Ectodermal cell (in vitro differentiated cells): ENCODE measurements around the gene HSD17B3.
"Not testable (repeated sequence)": the region's sequence is repeated elsewhere in the genome, so short reads cannot be mapped to it uniquely, and the experiment has no call there.

Experiments
- H3K27ac ChIP-seq: 2 replicates; pipeline ENCODE4 v1.7.0; 2013; ENCODE audit warnings: mild to moderate bottlenecking, low read depth, low read length; ENCODE audit not compliant: insufficient read depth, poor library complexity, severe bottlenecking
- H3K27me3 ChIP-seq: 2 replicates; pipeline ENCODE4 v1.7.0; 2013; ENCODE audit warnings: mild to moderate bottlenecking, low read length; ENCODE audit not compliant: insufficient read depth, control insufficient read depth, poor library complexity, severe bottlenecking
- H3K36me3 ChIP-seq: one replicate; pipeline ENCODE4 v1.7.0; 2013; ENCODE audit warnings: low read length; ENCODE audit not compliant: control insufficient read depth, insufficient read depth
- H3K4me1 ChIP-seq: one replicate; pipeline ENCODE4 v1.7.0; 2013; ENCODE audit warnings: low read length; ENCODE audit not compliant: control insufficient read depth, insufficient read depth
- H3K4me3 ChIP-seq: 2 replicates; pipeline ENCODE4 v1.7.0; 2013; ENCODE audit warnings: low read depth, low read length, control low read depth; ENCODE audit not compliant: insufficient read depth
- H3K9me3 ChIP-seq: 2 replicates; pipeline ENCODE4 v1.7.0; 2013; ENCODE audit warnings: mild to moderate bottlenecking, low read length, moderate library complexity; ENCODE audit not compliant: control insufficient read depth
- WGBS, 2 experiments: methylation state at CpG; one replicate each; pipeline ENCODE4 v1.1.7; 2013; ENCODE audit warnings: missing lambda C conversion rate in 2 of 2; 5-methylcytosine and 5-hydroxymethylcytosine counted together

HSD17B3 gene

GRCh38 chr9:96309850-96310249 lies 7.9 kb upstream of the HSD17B3 start:
- no peaks in the 10 kb centered on the region for H3K27me3 ChIP-seq

GRCh38 chr9:96306958-96307357 lies 5.0 kb upstream of the HSD17B3 start:
- not testable (repeated sequence) for H3K36me3 ChIP-seq, H3K9me3 ChIP-seq, H3K4me3 ChIP-seq, H3K27ac ChIP-seq, H3K4me1 ChIP-seq, H3K27me3 ChIP-seq
- 89 to 93% methylated on average over 6 of the region's 6 CpGs for WGBS, 2 experiments

More at GRCh38 chr9:96309850-96310249, 7.9 kb upstream of the HSD17B3 start:
- no peaks in the 10 kb centered on the region for H3K4me1 ChIP-seq
- H3K27ac ChIP-seq = no peak overlapping the region
- H3K9me3 ChIP-seq = no peaks in the 10 kb centered on the region
- no peak overlapping the region for H3K4me3 ChIP-seq
- 96% methylated on average over 7 of the region's 7 CpGs for WGBS, 2 experiments
- no peaks in the 10 kb centered on the region for H3K36me3 ChIP-seq

- WGBS, 2 experiments = 51 to 58% methylated on average over 3 of the region's 4 CpGs
These were observed 3.2 kb upstream of the HSD17B3 start for GRCh38 chr9:96305171-96305570.

GRCh38 chr9:96304230-96304629 lies 2.3 kb upstream of the HSD17B3 start:
- H3K27ac ChIP-seq = no peak overlapping the region
- H3K4me1 ChIP-seq = no peaks in the 10 kb centered on the region
- H3K36me3 ChIP-seq = no peaks in the 10 kb centered on the region
- no peaks in the 10 kb centered on the region for H3K9me3 ChIP-seq
- no peaks in the 10 kb centered on the region for H3K27me3 ChIP-seq
- no peak overlapping the region for H3K4me3 ChIP-seq

More at GRCh38 chr9:96305171-96305570, 3.2 kb upstream of the HSD17B3 start:
- H3K4me1 ChIP-seq = no peaks in the 10 kb centered on the region
- H3K27ac ChIP-seq = no peak overlapping the region
- H3K27me3 ChIP-seq = no peaks in the 10 kb centered on the region
- H3K36me3 ChIP-seq = no peaks in the 10 kb centered on the region
- H3K4me3 ChIP-seq = no peak overlapping the region
- no peaks in the 10 kb centered on the region for H3K9me3 ChIP-seq

- no peaks in the 10 kb centered on the region for H3K4me1 ChIP-seq
- no peaks in the 10 kb centered on the region for H3K27me3 ChIP-seq
- no peak overlapping the region for H3K27ac ChIP-seq
- WGBS, 2 experiments = 89 to 90% methylated on average over 4 of the region's 4 CpGs
- no peaks in the 10 kb centered on the region for H3K9me3 ChIP-seq
- no peaks in the 10 kb centered on the region for H3K36me3 ChIP-seq
- no peak overlapping the region for H3K4me3 ChIP-seq
These were observed 2.2 kb downstream of the HSD17B3 start for GRCh38 chr9:96299823-96300222.

- H3K27ac ChIP-seq = no peak overlapping the region
- no peaks in the 10 kb centered on the region for H3K27me3 ChIP-seq
- peaks cover 7% of the 10 kb centered on the region for H3K4me1 ChIP-seq
- WGBS, 2 experiments = 95 to 99% methylated on average over 3 of the region's 3 CpGs
- H3K4me3 ChIP-seq = no peak overlapping the region
- H3K9me3 ChIP-seq = no peaks in the 10 kb centered on the region
- no peaks in the 10 kb centered on the region for H3K36me3 ChIP-seq
These were observed 7.8 kb downstream of the HSD17B3 start for GRCh38 chr9:96294159-96294545.

GRCh38 chr9:96293498-96294158 lies 8.3 kb downstream of the HSD17B3 start:
- Histone ChIP-seq H3K4me1 (peaks cover 7% of the 10 kb centered on the region), H3K36me3 (no peaks in the 10 kb centered on the region), H3K27me3 (no peaks in the 10 kb centered on the region), H3K4me3 (no peak overlapping the region), H3K27ac (no peak overlapping the region), H3K9me3 (no peaks in the 10 kb centered on the region)
- 73 to 74% methylated on average over 3 of the region's 3 CpGs for WGBS, 2 experiments

- H3K4me3 ChIP-seq = no peak overlapping the region
- peak overlapping the region; percentile 27 for H3K27ac ChIP-seq
- no peaks in the 10 kb centered on the region for H3K36me3 ChIP-seq
- no peaks in the 10 kb centered on the region for H3K9me3 ChIP-seq
- 83 to 86% methylated on average over 2 of the region's 2 CpGs for WGBS, 2 experiments
- H3K27me3 ChIP-seq = no peaks in the 10 kb centered on the region
- peaks cover 7% of the 10 kb centered on the region for H3K4me1 ChIP-seq
These were observed 12.6 kb downstream of the HSD17B3 start for GRCh38 chr9:96289392-96289791.

- Histone ChIP-seq H3K27ac (no peak overlapping the region), H3K4me1 (no peaks in the 10 kb centered on the region), H3K36me3 (no peaks in the 10 kb centered on the region), H3K27me3 (no peaks in the 10 kb centered on the region), H3K4me3 (no peak overlapping the region), H3K9me3 (no peaks in the 10 kb centered on the region)
- 87 to 89% methylated on average over 6 of the region's 6 CpGs for WGBS, 2 experiments
These were observed 20.3 kb downstream of the HSD17B3 start for GRCh38 chr9:96281641-96282040.

GRCh38 chr9:96279932-96280331 lies 22.0 kb downstream of the HSD17B3 start:
- H3K4me3 ChIP-seq = no peak overlapping the region
- H3K4me1 ChIP-seq = no peaks in the 10 kb centered on the region
- H3K27me3 ChIP-seq = no peaks in the 10 kb centered on the region
- 94 to 95% methylated on average over 8 of the region's 8 CpGs for WGBS, 2 experiments
- no peaks in the 10 kb centered on the region for H3K36me3 ChIP-seq
- H3K27ac ChIP-seq = no peak overlapping the region
- no peaks in the 10 kb centered on the region for H3K9me3 ChIP-seq

- 83 to 86% methylated on average over 1 to 2 of the region's 2 CpGs for WGBS, 2 experiments
- peaks cover 2% of the 10 kb centered on the region for H3K9me3 ChIP-seq
- H3K27ac ChIP-seq = no peak overlapping the region
- no peaks in the 10 kb centered on the region for H3K27me3 ChIP-seq
- H3K4me3 ChIP-seq = no peak overlapping the region
- no peaks in the 10 kb centered on the region for H3K36me3 ChIP-seq
- H3K4me1 ChIP-seq = no peaks in the 10 kb centered on the region
These were observed 27.0 kb downstream of the HSD17B3 start for GRCh38 chr9:96274939-96275338.
